Stimulated activated CD4-positive, alpha-beta T cell treated with anti-CD3 and anti-CD28 coated beads, Interleukin-15, amount 100 ng/mL, for 24 hours (primary cell): ENCODE results near the gene B3GAT3.
"Not testable (repeated sequence)": the region's sequence is repeated elsewhere in the genome, so short reads cannot be mapped to it uniquely, and the experiment has no call there.

Source experiments
- DNase-seq: peaks from one replicate; pipeline ENCODE4 v3.0.0-alpha.2; 2020

B3GAT3 gene

GRCh38 chr11:62621567-62622470 lies at the start of gene B3GAT3:
Gene B3GAT3 (minus strand): TSS chr11:62621986. CDS start chr11:62621947, 39 bp downstream.
- peak; percentile 98 for DNase-seq

GRCh38 chr11:62671236-62671607 lies 49.4 kb upstream of the B3GAT3 start:
- DNase-seq, result no peak

GRCh38 chr11:62669420-62670161 lies 47.8 kb upstream of the B3GAT3 start:
- DNase-seq, result no peak

GRCh38 chr11:62667460-62667859 lies 45.7 kb upstream of the B3GAT3 start:
- no peak for DNase-seq

- peak; percentile 48 for DNase-seq
Measured at GRCh38 chr11:62666259-62666926, 44.6 kb upstream of the B3GAT3 start.

GRCh38 chr11:62665599-62666258 lies 43.9 kb upstream of the B3GAT3 start:
- peak; percentile 72 for DNase-seq

GRCh38 chr11:62665075-62665598 lies 43.4 kb upstream of the B3GAT3 start, which contains the start of the genes C11orf98 and CSKMT:
Gene C11orf98 (minus strand): TSS chr11:62665210. CDS start chr11:62665169, 41 bp downstream.
Gene CSKMT (plus strand): TSS chr11:62665312. CDS start chr11:62665880, 568 bp downstream.
- peak; percentile 97 for DNase-seq

GRCh38 chr11:62664405-62665074 lies 42.8 kb upstream of the B3GAT3 start:
- DNase-seq, result peak; percentile 68

- no peak for DNase-seq
Measured at GRCh38 chr11:62656796-62657429, 35.1 kb upstream of the B3GAT3 start.

- DNase-seq, result no peak
Measured at GRCh38 chr11:62654297-62654696, 32.5 kb upstream of the B3GAT3 start.

GRCh38 chr11:62652161-62653006 lies 30.6 kb upstream of the B3GAT3 start:
- peak; percentile 32 for DNase-seq

- not testable (repeated sequence) for DNase-seq
Measured at GRCh38 chr11:62650283-62650682, 28.5 kb upstream of the B3GAT3 start.

GRCh38 chr11:62649486-62649885 lies 27.7 kb upstream of the B3GAT3 start:
- DNase-seq, result no peak

- DNase-seq, result no peak
Measured at GRCh38 chr11:62648967-62649364, 27.2 kb upstream of the B3GAT3 start.

GRCh38 chr11:62648185-62648966 lies 26.6 kb upstream of the B3GAT3 start:
- DNase-seq, result no peak

GRCh38 chr11:62647609-62648005 lies 25.8 kb upstream of the B3GAT3 start:
- no peak for DNase-seq

GRCh38 chr11:62646825-62647608 lies 25.2 kb upstream of the B3GAT3 start:
- DNase-seq, result no peak
